Naive thymus-derived CD4-positive, alpha-beta T cell (primary cell): Measurements from ENCODE around the gene BHLHE23. TPM values are rescaled to one million over a fixed set of nuclear protein-coding genes. Genes with fewer than 3 reads are reported as not detected.

Experiments used
- ATAC-seq: fragments of 150-1000 bp; cut with Tn5 transposase; 2 replicates; pipeline ENCODE4 v1.10.0; 2021; ENCODE audit warnings: mild to moderate bottlenecking, moderate library complexity
- CTCF ChIA-PET: fragments of 350-600 bp; sonication (Branson Sonifier 250); formaldehyde crosslinking; loops from one replicate; lab custom pipeline; 2021; ENCODE audit warnings: antibody characterized with exemption; lab: Charles Lee
- POLR2A ChIA-PET: fragments of 350-600 bp; sonication (Branson Sonifier 250); formaldehyde crosslinking; loops from one replicate; lab custom pipeline; 2021; ENCODE audit warnings: antibody characterized with exemption, inconsistent platforms; lab: Charles Lee
- DNase-seq, 9 donors: peaks; one replicate each; pipeline versions ENCODE4 v3.0.0 to v3.0.0-alpha.2; 2020 to 2022; ENCODE audit warnings: mixed read lengths in 1 of 9
- H3K27ac ChIP-seq: one replicate; pipeline ENCODE4 v1.7.0; 2013; ENCODE audit warnings: mild to moderate bottlenecking, low read depth, low read length, moderate library complexity
- H3K27me3 ChIP-seq, 2 donors: one replicate each; pipeline ENCODE4 v1.7.0; 2013; ENCODE audit warnings: low read length in 2 of 2, mild to moderate bottlenecking in 2 of 2, moderate library complexity in 2 of 2; ENCODE audit not compliant: control insufficient read depth in 2 of 2, insufficient read depth in 2 of 2
- H3K36me3 ChIP-seq, 3 experiments: 1 replicate in 2 of 3; 2 replicates in 1 of 3; pipeline ENCODE4 v1.7.0; 2013; ENCODE audit warnings: low read length in 3 of 3, mild to moderate bottlenecking in 3 of 3, moderate library complexity in 1 of 3; ENCODE audit not compliant: insufficient read depth in 3 of 3, control insufficient read depth in 2 of 3
- H3K4me1 ChIP-seq, 2 donors: one replicate each; pipeline ENCODE4 v1.7.0; 2013; ENCODE audit warnings: low read length in 2 of 2, mild to moderate bottlenecking in 2 of 2, moderate library complexity in 1 of 2; ENCODE audit not compliant: control insufficient read depth in 2 of 2, insufficient read depth in 2 of 2
- H3K4me3 ChIP-seq: 2 replicates; pipeline ENCODE4 v1.7.0; 2013; ENCODE audit warnings: mild to moderate bottlenecking, low read length
- H3K9me3 ChIP-seq, 3 experiments: 1 replicate in 2 of 3; 2 replicates in 1 of 3; pipeline ENCODE4 v1.7.0; 2013; ENCODE audit warnings: low read length in 3 of 3; ENCODE audit not compliant: control insufficient read depth in 2 of 3
- H3K27ac Mint-ChIP-seq, 9 donors: one replicate each; pipeline ENCODE4 v1.8.0; 2020 to 2022; ENCODE audit warnings: mixed read lengths in 9 of 9, mild to moderate bottlenecking in 8 of 9, moderate library complexity in 5 of 9, inconsistent platforms in 2 of 9
- H3K27me3 Mint-ChIP-seq, 5 donors: one replicate each; pipeline ENCODE4 v1.8.0; 2021 to 2022; ENCODE audit warnings: mixed read lengths in 5 of 5, mild to moderate bottlenecking in 1 of 5
- H3K36me3 Mint-ChIP-seq, 5 donors: one replicate each; pipeline ENCODE4 v1.8.0; 2020 to 2022; ENCODE audit warnings: mixed read lengths in 5 of 5, mild to moderate bottlenecking in 3 of 5, inconsistent platforms in 1 of 5
- H3K4me1 Mint-ChIP-seq, 7 donors: one replicate each; pipeline ENCODE4 v1.8.0; 2020 to 2022; ENCODE audit warnings: mixed read lengths in 7 of 7, mild to moderate bottlenecking in 3 of 7, inconsistent platforms in 1 of 7
- H3K4me3 Mint-ChIP-seq, 10 donors: one replicate each; pipeline ENCODE4 v1.8.0; 2020 to 2022; ENCODE audit warnings: mild to moderate bottlenecking in 10 of 10, mixed read lengths in 10 of 10, moderate library complexity in 6 of 10, inconsistent platforms in 2 of 10
- H3K9me3 Mint-ChIP-seq, 11 donors: one replicate each; pipeline ENCODE4 v1.8.0; 2020 to 2022; ENCODE audit warnings: mixed read lengths in 11 of 11, mild to moderate bottlenecking in 4 of 11, inconsistent platforms in 1 of 11, moderate library complexity in 1 of 11
- intact Hi-C, 2 donors: fragments of 100-400 bp; cut with micrococcal nuclease; formaldehyde crosslinking; loops; one replicate each; pipeline ENCODE4 v1.15.1; 2023
- polyA plus RNA-seq, 2 donors: library from polyadenylated mRNA; unstranded; fragments of 300-500 nt; fragmentation: Illumina TruSeq; gene quantifications; one replicate each; pipeline ENCODE4 v1.2.3, GENCODE V29; 2021
- total RNA-seq, 6 experiments: library from RNA in 5 of 6; stranded (reverse) in 5 of 6; gene quantifications; 1 replicate in 5 of 6; 2 replicates in 1 of 6; pipeline ENCODE4 v1.2.3 and lab custom pipeline; 2021 to 2026

Gene BHLHE23
- total and polyA plus RNA-seq, 7 experiments from 2014 or later = not detected

- ATAC-seq = no peak
- CTCF ChIA-PET = no interaction called here
Observed at GRCh38 chr20:63000036-63000435, 6.7 kb downstream of the BHLHE23 start.

GRCh38 chr20:62999580-62999979 is 7.2 kb downstream of the BHLHE23 start:
- no peak for ATAC-seq
- intact Hi-C loops = no loop called here

More at GRCh38 chr20:63000036-63000435, 6.7 kb downstream of the BHLHE23 start:
- H3K4me1 ChIP-seq = peaks cover 0 to 3% of the 10 kb centered on the region in 2 donors
- H3K27me3 ChIP-seq = peaks cover 3 to 7% of the 10 kb centered on the region in 2 donors
- peaks cover 40 to 67% (median 65%) of the 10 kb centered on the region in 5 donors for H3K27me3 Mint-ChIP-seq
- no peaks in the 10 kb centered on the region for H3K36me3 ChIP-seq
- no peaks in the 10 kb centered on the region for H3K9me3 ChIP-seq
- H3K4me3 Mint-ChIP-seq = no peak overlapping the region
- H3K36me3 Mint-ChIP-seq = no peaks in the 10 kb centered on the region
- peaks cover 0 to 2% (median 0%) of the 10 kb centered on the region in 11 donors for H3K9me3 Mint-ChIP-seq
- intact Hi-C loops = no loop called here
- no peak overlapping the region for H3K27ac Mint-ChIP-seq
- POLR2A ChIA-PET = no interaction called here
- H3K4me1 Mint-ChIP-seq = peaks cover 0 to 7% (median 5%) of the 10 kb centered on the region in 7 donors
- DNase-seq = no peak
- no peak overlapping the region for H3K27ac ChIP-seq
- H3K4me3 ChIP-seq = no peak overlapping the region

GRCh38 chr20:62998449-62998848 is 8.3 kb downstream of the BHLHE23 start:
- Mint-ChIP-seq H3K27me3 (peaks cover 27 to 56% (median 54%) of the 10 kb centered on the region in 5 donors), H3K9me3 (peaks cover 0 to 2% (median 0%) of the 10 kb centered on the region in 11 donors), H3K4me3 (no peak overlapping the region), H3K27ac (no peak overlapping the region), H3K36me3 (no peaks in the 10 kb centered on the region), H3K4me1 (peaks cover 0 to 5% (median 0%) of the 10 kb centered on the region in 7 donors)
- intact Hi-C loops = no loop called here
- Histone ChIP-seq H3K27me3 (peaks cover 0 to 3% of the 10 kb centered on the region in 2 donors), H3K9me3 (no peaks in the 10 kb centered on the region), H3K4me1 (no peaks in the 10 kb centered on the region), H3K27ac (no peak overlapping the region), H3K36me3 (no peaks in the 10 kb centered on the region), H3K4me3 (no peak overlapping the region)
- ChIA-PET CTCF (no interaction called here), POLR2A (no interaction called here)
- DNase-seq (no peak), ATAC-seq (no peak)

More at GRCh38 chr20:62999580-62999979, 7.2 kb downstream of the BHLHE23 start:
- Mint-ChIP-seq H3K36me3 (no peaks in the 10 kb centered on the region), H3K27me3 (peaks cover 38 to 67% (median 64%) of the 10 kb centered on the region in 5 donors), H3K9me3 (peaks cover 0 to 2% (median 0%) of the 10 kb centered on the region in 11 donors), H3K4me1 (peaks cover 0 to 7% (median 4%) of the 10 kb centered on the region in 7 donors), H3K27ac (no peak overlapping the region), H3K4me3 (no peak overlapping the region)
- POLR2A ChIA-PET = no interaction called here
- Histone ChIP-seq H3K4me1 (peaks cover 0 to under 1% of the 10 kb centered on the region in 2 donors), H3K27me3 (peaks cover 0 to 7% of the 10 kb centered on the region in 2 donors), H3K9me3 (no peaks in the 10 kb centered on the region), H3K36me3 (no peaks in the 10 kb centered on the region), H3K27ac (no peak overlapping the region), H3K4me3 (no peak overlapping the region)
- CTCF ChIA-PET = no interaction called here
- no peak for DNase-seq

GRCh38 chr20:62997417-62998035 is 9.2 kb downstream of the BHLHE23 start:
- no peaks in the 10 kb centered on the region for H3K27me3 ChIP-seq
- Mint-ChIP-seq H3K4me3 (no peak overlapping the region), H3K36me3 (no peaks in the 10 kb centered on the region), H3K4me1 (peaks cover 0 to 5% (median 0%) of the 10 kb centered on the region in 7 donors), H3K27me3 (peaks cover 18 to 48% (median 44%) of the 10 kb centered on the region in 5 donors), H3K27ac (no peak overlapping the region), H3K9me3 (peaks cover 0 to 2% (median 0%) of the 10 kb centered on the region in 11 donors)
- intact Hi-C loops = no loop called here
- no peak for DNase-seq
- H3K36me3 ChIP-seq = no peaks in the 10 kb centered on the region
- no peak overlapping the region for H3K27ac ChIP-seq
- H3K4me3 ChIP-seq = no peak overlapping the region
- no peaks in the 10 kb centered on the region for H3K4me1 ChIP-seq
- H3K9me3 ChIP-seq = no peaks in the 10 kb centered on the region
- ChIA-PET POLR2A (no interaction called here), CTCF (no interaction called here)
- ATAC-seq = no peak

- intact Hi-C loops = no loop called here
- CTCF ChIA-PET = no interaction called here
- no peak overlapping the region for H3K4me3 Mint-ChIP-seq
Observed at GRCh38 chr20:62996596-62996982, 10.2 kb downstream of the BHLHE23 start.

GRCh38 chr20:62995898-62996595 is 10.7 kb downstream of the BHLHE23 start:
- Mint-ChIP-seq H3K4me1 (peaks cover 0 to 5% (median 0%) of the 10 kb centered on the region in 7 donors), H3K27ac (peak overlapping the region in 1 of 9 donors; percentile 55), H3K9me3 (peaks cover 0 to 2% (median 0%) of the 10 kb centered on the region in 11 donors), H3K36me3 (no peaks in the 10 kb centered on the region), H3K27me3 (peaks cover 14 to 42% (median 31%) of the 10 kb centered on the region in 5 donors), H3K4me3 (no peak overlapping the region)
- Histone ChIP-seq H3K4me1 (no peaks in the 10 kb centered on the region), H3K27ac (no peak overlapping the region), H3K36me3 (no peaks in the 10 kb centered on the region), H3K27me3 (no peaks in the 10 kb centered on the region), H3K4me3 (no peak overlapping the region), H3K9me3 (no peaks in the 10 kb centered on the region)
- no peak for DNase-seq
- CTCF ChIA-PET = interaction anchor here (0.5 kb wide), 1 partner anchor 41 kb away, joined by 3 read pairs; no protein-coding TSS in a partner anchor
- POLR2A ChIA-PET = no interaction called here
- intact Hi-C loops = no loop called here
- no peak for ATAC-seq

More at GRCh38 chr20:62996596-62996982, 10.2 kb downstream of the BHLHE23 start:
- Histone ChIP-seq H3K27ac (no peak overlapping the region), H3K36me3 (no peaks in the 10 kb centered on the region), H3K9me3 (no peaks in the 10 kb centered on the region), H3K4me1 (no peaks in the 10 kb centered on the region), H3K4me3 (no peak overlapping the region), H3K27me3 (no peaks in the 10 kb centered on the region)
- no peaks in the 10 kb centered on the region for H3K36me3 Mint-ChIP-seq
- H3K27ac Mint-ChIP-seq = peak overlapping the region in 1 of 9 donors; percentile 55
- ATAC-seq (no peak), DNase-seq (no peak)
- H3K4me1 Mint-ChIP-seq = peaks cover 0 to 5% (median 0%) of the 10 kb centered on the region in 7 donors
- peaks cover 18 to 45% (median 37%) of the 10 kb centered on the region in 5 donors for H3K27me3 Mint-ChIP-seq
- POLR2A ChIA-PET = no interaction called here
- H3K9me3 Mint-ChIP-seq = peaks cover 0 to 2% (median 0%) of the 10 kb centered on the region in 11 donors
